ENCODE data around the gene WDTC1. TPM values are rescaled to one million over a fixed set of nuclear protein-coding genes. Genes with fewer than 3 reads are reported as not detected.

The WDTC1 gene
- total and polyA plus RNA-seq, 2 of the 13 experiments (the other 11 are each of a cell fraction or from before 2014, with no cell fraction given): 5.5 TPM

DNA sequence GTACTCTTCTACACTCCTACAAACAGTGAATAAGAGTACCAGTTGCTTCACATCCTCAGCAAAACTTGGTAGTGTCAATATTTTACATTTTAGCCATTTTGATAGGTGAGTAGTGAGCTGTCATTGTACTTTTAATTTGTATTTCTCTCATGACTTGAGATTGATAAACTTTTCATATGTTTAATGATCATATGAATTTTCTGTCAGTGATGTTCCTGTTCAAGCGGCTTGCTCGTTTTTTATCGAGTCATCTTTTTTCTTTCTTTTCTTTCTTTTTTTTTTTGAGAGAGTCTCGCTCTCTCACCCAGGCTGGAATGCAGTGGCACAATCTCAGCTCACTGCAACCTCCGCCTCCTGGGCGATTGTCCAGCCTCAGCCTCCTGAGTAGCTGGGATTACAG is 17.0 kb upstream of the WDTC1 start:
- Histone ChIP-seq H3K9ac (ENCODE audit: insufficient read depth, low read depth, low read length) (no peak overlapping the region), H3K36me3 (replicated peaks in 1 of 2; ENCODE audit: control insufficient read depth in 1 of 2, insufficient read depth in 2 of 2, low read length in 2 of 2) (no peaks in the 10 kb centered on the region), H3K79me2 (ENCODE audit: insufficient read depth, low read length) (no peaks in the 10 kb centered on the region), H3K4me1 (ENCODE audit: insufficient read depth, low read length) (no peaks in the 10 kb centered on the region), H3K4me2 (ENCODE audit: low read depth, low read length) (no peak overlapping the region), H4K20me1 (ENCODE audit: insufficient read depth, low read length) (no peaks in the 10 kb centered on the region), H3K27me3 (ENCODE audit: control insufficient read depth in 1 of 2, insufficient read depth in 2 of 2, low read length in 2 of 2) (no peaks in the 10 kb centered on the region; a peak in 1 of 5 replicates), H3K4me3 (replicated peaks in 1 of 3; ENCODE audit: insufficient read depth in 1 of 3, low read depth in 2 of 3, low read length in 3 of 3) (no peak overlapping the region), H3K9me3 (ENCODE audit: low read length) (no peaks in the 10 kb centered on the region), H2AFZ (ENCODE audit: low read length) (no peak overlapping the region), H3K27ac (ENCODE audit: extremely low read length, insufficient read depth, low read length) (no peak overlapping the region)
- WGBS (ENCODE audit: low lambda C conversion rate): 26% methylated on average over 6 of the region's 6 CpGs
- DNase-seq (ENCODE audit: low spot score) (no peak), FAIRE-seq (no peak), ATAC-seq (no peak)
- ChIA-PET POLR2A (no interaction called here), CTCF (ENCODE audit: low intra/inter-chr PET ratio, low total read pairs) (no interaction called here)
- BruUV-seq (replicated peaks): no TSS peak
- intact Hi-C loops (cut with micrococcal nuclease; ENCODE audit: unreplicated experiment): no loop called here
- in situ Hi-C loops (cut with HindIII; ENCODE audit: extremely low pct_ligation_motif_present, low pct_unique_long_range_greater_than_20kb): no loop called here
- TF ChIP-seq KMT2A (CRISPR knock-in tag; IDR thresholded peaks at IDR 0.05) (no peak), SRSF9 (IDR thresholded peaks at IDR 0.05; ENCODE audit: borderline replicate concordance, insufficient read depth, low read depth, low read length, poor library complexity, severe bottlenecking) (no peak), ZFP62 (CRISPR knock-in tag; IDR thresholded peaks at IDR 0.05) (no peak), ZNF205 (CRISPR knock-in tag; IDR thresholded peaks at IDR 0.05) (no peak), ZNF34 (CRISPR knock-in tag; IDR thresholded peaks at IDR 0.05; ENCODE audit: borderline replicate concordance) (no peak), ZNF343 (CRISPR knock-in tag; IDR thresholded peaks at IDR 0.05) (no peak)
- TF ChIP-seq, protein P1, sequence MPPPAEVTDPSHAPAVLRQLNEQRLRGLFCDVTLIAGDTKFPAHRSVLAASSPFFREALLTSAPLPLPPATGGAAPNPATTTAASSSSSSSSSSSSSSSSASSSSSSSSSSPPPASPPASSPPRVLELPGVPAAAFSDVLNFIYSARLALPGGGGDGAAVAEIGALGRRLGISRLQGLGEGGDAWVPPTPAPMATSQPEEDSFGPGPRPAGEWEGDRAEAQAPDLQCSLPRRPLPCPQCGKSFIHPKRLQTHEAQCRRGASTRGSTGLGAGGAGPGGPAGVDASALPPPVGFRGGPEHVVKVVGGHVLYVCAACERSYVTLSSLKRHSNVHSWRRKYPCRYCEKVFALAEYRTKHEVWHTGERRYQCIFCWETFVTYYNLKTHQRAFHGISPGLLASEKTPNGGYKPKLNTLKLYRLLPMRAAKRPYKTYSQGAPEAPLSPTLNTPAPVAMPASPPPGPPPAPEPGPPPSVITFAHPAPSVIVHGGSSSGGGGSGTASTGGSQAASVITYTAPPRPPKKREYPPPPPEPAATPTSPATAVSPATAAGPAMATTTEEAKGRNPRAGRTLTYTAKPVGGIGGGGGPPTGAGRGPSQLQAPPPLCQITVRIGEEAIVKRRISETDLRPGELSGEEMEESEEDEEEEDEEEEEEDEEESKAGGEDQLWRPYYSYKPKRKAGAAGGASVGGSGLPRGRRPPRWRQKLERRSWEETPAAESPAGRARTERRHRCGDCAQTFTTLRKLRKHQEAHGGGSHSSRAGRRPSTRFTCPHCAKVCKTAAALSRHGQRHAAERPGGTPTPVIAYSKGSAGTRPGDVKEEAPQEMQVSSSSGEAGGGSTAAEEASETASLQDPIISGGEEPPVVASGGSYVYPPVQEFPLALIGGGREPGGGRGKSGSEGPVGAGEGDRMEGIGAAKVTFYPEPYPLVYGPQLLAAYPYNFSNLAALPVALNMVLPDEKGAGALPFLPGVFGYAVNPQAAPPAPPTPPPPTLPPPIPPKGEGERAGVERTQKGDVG (CRISPR knock-in tag; IDR thresholded peaks at IDR 0.05; ENCODE audit: borderline replicate concordance): no peak
- TF ChIP-seq, protein P2, sequence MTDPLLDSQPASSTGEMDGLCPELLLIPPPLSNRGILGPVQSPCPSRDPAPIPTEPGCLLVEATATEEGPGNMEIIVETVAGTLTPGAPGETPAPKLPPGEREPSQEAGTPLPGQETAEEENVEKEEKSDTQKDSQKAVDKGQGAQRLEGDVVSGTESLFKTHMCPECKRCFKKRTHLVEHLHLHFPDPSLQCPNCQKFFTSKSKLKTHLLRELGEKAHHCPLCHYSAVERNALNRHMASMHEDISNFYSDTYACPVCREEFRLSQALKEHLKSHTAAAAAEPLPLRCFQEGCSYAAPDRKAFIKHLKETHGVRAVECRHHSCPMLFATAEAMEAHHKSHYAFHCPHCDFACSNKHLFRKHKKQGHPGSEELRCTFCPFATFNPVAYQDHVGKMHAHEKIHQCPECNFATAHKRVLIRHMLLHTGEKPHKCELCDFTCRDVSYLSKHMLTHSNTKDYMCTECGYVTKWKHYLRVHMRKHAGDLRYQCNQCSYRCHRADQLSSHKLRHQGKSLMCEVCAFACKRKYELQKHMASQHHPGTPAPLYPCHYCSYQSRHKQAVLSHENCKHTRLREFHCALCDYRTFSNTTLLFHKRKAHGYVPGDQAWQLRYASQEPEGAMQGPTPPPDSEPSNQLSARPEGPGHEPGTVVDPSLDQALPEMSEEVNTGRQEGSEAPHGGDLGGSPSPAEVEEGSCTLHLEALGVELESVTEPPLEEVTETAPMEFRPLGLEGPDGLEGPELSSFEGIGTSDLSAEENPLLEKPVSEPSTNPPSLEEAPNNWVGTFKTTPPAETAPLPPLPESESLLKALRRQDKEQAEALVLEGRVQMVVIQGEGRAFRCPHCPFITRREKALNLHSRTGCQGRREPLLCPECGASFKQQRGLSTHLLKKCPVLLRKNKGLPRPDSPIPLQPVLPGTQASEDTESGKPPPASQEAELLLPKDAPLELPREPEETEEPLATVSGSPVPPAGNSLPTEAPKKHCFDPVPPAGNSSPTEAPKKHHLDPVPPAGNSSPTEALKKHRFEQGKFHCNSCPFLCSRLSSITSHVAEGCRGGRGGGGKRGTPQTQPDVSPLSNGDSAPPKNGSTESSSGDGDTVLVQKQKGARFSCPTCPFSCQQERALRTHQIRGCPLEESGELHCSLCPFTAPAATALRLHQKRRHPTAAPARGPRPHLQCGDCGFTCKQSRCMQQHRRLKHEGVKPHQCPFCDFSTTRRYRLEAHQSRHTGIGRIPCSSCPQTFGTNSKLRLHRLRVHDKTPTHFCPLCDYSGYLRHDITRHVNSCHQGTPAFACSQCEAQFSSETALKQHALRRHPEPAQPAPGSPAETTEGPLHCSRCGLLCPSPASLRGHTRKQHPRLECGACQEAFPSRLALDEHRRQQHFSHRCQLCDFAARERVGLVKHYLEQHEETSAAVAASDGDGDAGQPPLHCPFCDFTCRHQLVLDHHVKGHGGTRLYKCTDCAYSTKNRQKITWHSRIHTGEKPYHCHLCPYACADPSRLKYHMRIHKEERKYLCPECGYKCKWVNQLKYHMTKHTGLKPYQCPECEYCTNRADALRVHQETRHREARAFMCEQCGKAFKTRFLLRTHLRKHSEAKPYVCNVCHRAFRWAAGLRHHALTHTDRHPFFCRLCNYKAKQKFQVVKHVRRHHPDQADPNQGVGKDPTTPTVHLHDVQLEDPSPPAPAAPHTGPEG (CRISPR knock-in tag; IDR thresholded peaks at IDR 0.05): no peak
- TF ChIP-seq, protein P3, sequence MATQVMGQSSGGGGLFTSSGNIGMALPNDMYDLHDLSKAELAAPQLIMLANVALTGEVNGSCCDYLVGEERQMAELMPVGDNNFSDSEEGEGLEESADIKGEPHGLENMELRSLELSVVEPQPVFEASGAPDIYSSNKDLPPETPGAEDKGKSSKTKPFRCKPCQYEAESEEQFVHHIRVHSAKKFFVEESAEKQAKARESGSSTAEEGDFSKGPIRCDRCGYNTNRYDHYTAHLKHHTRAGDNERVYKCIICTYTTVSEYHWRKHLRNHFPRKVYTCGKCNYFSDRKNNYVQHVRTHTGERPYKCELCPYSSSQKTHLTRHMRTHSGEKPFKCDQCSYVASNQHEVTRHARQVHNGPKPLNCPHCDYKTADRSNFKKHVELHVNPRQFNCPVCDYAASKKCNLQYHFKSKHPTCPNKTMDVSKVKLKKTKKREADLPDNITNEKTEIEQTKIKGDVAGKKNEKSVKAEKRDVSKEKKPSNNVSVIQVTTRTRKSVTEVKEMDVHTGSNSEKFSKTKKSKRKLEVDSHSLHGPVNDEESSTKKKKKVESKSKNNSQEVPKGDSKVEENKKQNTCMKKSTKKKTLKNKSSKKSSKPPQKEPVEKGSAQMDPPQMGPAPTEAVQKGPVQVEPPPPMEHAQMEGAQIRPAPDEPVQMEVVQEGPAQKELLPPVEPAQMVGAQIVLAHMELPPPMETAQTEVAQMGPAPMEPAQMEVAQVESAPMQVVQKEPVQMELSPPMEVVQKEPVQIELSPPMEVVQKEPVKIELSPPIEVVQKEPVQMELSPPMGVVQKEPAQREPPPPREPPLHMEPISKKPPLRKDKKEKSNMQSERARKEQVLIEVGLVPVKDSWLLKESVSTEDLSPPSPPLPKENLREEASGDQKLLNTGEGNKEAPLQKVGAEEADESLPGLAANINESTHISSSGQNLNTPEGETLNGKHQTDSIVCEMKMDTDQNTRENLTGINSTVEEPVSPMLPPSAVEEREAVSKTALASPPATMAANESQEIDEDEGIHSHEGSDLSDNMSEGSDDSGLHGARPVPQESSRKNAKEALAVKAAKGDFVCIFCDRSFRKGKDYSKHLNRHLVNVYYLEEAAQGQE (IDR thresholded peaks at IDR 0.05; ENCODE audit: borderline replicate concordance in 1 of 2, low read depth in 1 of 2, low read length in 2 of 2): no peak
- TF ChIP-seq, protein P4, sequence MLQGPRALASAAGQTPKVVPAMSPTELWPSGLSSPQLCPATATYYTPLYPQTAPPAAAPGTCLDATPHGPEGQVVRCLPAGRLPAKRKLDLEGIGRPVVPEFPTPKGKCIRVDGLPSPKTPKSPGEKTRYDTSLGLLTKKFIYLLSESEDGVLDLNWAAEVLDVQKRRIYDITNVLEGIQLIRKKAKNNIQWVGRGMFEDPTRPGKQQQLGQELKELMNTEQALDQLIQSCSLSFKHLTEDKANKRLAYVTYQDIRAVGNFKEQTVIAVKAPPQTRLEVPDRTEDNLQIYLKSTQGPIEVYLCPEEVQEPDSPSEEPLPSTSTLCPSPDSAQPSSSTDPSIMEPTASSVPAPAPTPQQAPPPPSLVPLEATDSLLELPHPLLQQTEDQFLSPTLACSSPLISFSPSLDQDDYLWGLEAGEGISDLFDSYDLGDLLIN (CRISPR knock-in tag; IDR thresholded peaks at IDR 0.05; ENCODE audit: borderline replicate concordance): no peak
